Neural progenitor cell (in vitro differentiated cells): ENCODE data around the gene PEX5L. TPM values are rescaled to one million over a fixed set of nuclear protein-coding genes. Genes with fewer than 3 reads are reported as not detected.

Source experiments
- DNase-seq: peaks from one replicate; pipeline ENCODE4 v3.0.0-alpha.2; 2016; ENCODE audit warnings: low spot score
- H2AFZ ChIP-seq: fragments of 200-600 bp; sonication (generic); replicated peaks from 2 replicates; pipeline ENCODE4 v1.6.1; 2016; ENCODE audit warnings: antibody characterized with exemption
- H3F3A ChIP-seq: fragments of 200-600 bp; sonication (generic); 2 replicates; pipeline ENCODE4 v1.6.1; 2016; ENCODE audit warnings: antibody characterized with exemption, low read depth
- H3K27ac ChIP-seq: fragments of 200-600 bp; sonication (generic); 2 replicates; pipeline ENCODE4 v1.5.1; 2016; ENCODE audit warnings: mild to moderate bottlenecking
- H3K27me3 ChIP-seq: fragments of 200-600 bp; sonication (generic); 2 replicates; pipeline ENCODE4 v1.6.1; 2016; ENCODE audit warnings: mild to moderate bottlenecking, moderate library complexity
- H3K36me3 ChIP-seq: fragments of 200-600 bp; sonication (generic); 2 replicates; pipeline ENCODE4 v1.5.1; 2016
- H3K4me1 ChIP-seq: fragments of 200-600 bp; sonication (generic); 2 replicates; pipeline ENCODE4 v1.6.1; 2016; ENCODE audit warnings: mixed run types
- H3K4me2 ChIP-seq: fragments of 200-600 bp; sonication (generic); 2 replicates; pipeline ENCODE4 v1.6.1; 2016
- H3K4me3 ChIP-seq: fragments of 200-600 bp; sonication (generic); 2 replicates; pipeline ENCODE4 v1.5.1; 2016
- H3K79me2 ChIP-seq: fragments of 200-600 bp; sonication (generic); 2 replicates; pipeline ENCODE4 v1.6.1; 2016; ENCODE audit warnings: low read depth
- H3K9ac ChIP-seq: fragments of 200-600 bp; sonication (generic); 2 replicates; pipeline ENCODE4 v1.6.1; 2016
- H3K9me3 ChIP-seq: fragments of 200-600 bp; sonication (generic); 2 replicates; pipeline ENCODE4 v1.5.1; 2016; ENCODE audit warnings: low read depth
- H4K20me1 ChIP-seq: fragments of 200-600 bp; sonication (generic); 2 replicates; pipeline ENCODE4 v1.6.1; 2016; ENCODE audit warnings: low read depth
- H3K27ac Mint-ChIP-seq: 3 replicates; pipeline ENCODE4 v1.8.0; 2021; ENCODE audit warnings: mixed read lengths
- H3K27me3 Mint-ChIP-seq: 2 replicates; pipeline ENCODE4 v1.8.0; 2022; ENCODE audit warnings: low read depth, mild to moderate bottlenecking, inconsistent platforms, moderate library complexity, mixed read lengths; ENCODE audit not compliant: insufficient read depth
- H3K36me3 Mint-ChIP-seq: 3 replicates; pipeline ENCODE4 v1.8.0; 2021; ENCODE audit warnings: mixed read lengths
- H3K4me1 Mint-ChIP-seq: 3 replicates; pipeline ENCODE4 v1.8.0; 2021; ENCODE audit warnings: mixed read lengths
- H3K4me3 Mint-ChIP-seq: 3 replicates; pipeline ENCODE4 v1.8.0; 2021; ENCODE audit warnings: mild to moderate bottlenecking, moderate library complexity, mixed read lengths
- H3K9me3 Mint-ChIP-seq: 3 replicates; pipeline ENCODE4 v1.8.0; 2020; ENCODE audit warnings: mixed read lengths
- EZH2 ChIP-seq: fragments of 200-600 bp; sonication (generic); IDR thresholded peaks from 2 replicates; pipeline ENCODE4 v1.6.1; 2017; ENCODE audit warnings: antibody characterized with exemption, mild to moderate bottlenecking, moderate library complexity
- EZH2phosphoT487 ChIP-seq: fragments of 200-600 bp; sonication (generic); IDR thresholded peaks from 2 replicates; pipeline ENCODE4 v1.6.1; 2017; ENCODE audit warnings: antibody characterized with exemption
- total RNA-seq: library from RNA; depleted of rRNA; stranded (reverse); fragments of >200 nt; gene quantifications from 2 replicates; pipeline ENCODE4 v1.2.3, GENCODE V29; 2015; ENCODE audit warnings: low replicate concordance
- TF ChIP-seq, protein P1 (sequence below): fragments of 200-600 bp; sonication (generic); IDR thresholded peaks from 2 replicates; pipeline ENCODE4 v1.5.1; 2017; ENCODE audit warnings: antibody characterized with exemption, mild to moderate bottlenecking

The PEX5L gene
- total RNA-seq, 1 donor from 2014 or later, result 0.90 TPM

GRCh38 chr3:179935710-179936109 is 101.0 kb downstream of the PEX5L start:
- H3K79me2 ChIP-seq, result no peaks in the 10 kb centered on the region
- peaks cover 2% of the 10 kb centered on the region for H3K9me3 Mint-ChIP-seq
- H3K9ac ChIP-seq, result no peak overlapping the region
- H4K20me1 ChIP-seq, result no peaks in the 10 kb centered on the region
- no peak overlapping the region for H3K4me3 ChIP-seq
- H3K36me3 Mint-ChIP-seq, result peaks cover 1% of the 10 kb centered on the region
- H3K27me3 Mint-ChIP-seq, result peaks cover 7% of the 10 kb centered on the region
- no peak overlapping the region for H3K27ac ChIP-seq
- H2AFZ ChIP-seq, result no peak overlapping the region
- no peak overlapping the region for H3K27ac Mint-ChIP-seq
- H3K9me3 ChIP-seq, result no peaks in the 10 kb centered on the region
- no peaks in the 10 kb centered on the region for H3K36me3 ChIP-seq
- H3K4me1 ChIP-seq, result peaks cover 9% of the 10 kb centered on the region
- no peaks in the 10 kb centered on the region for H3K27me3 ChIP-seq
- no peak for TF ChIP-seq EZH2
- TF ChIP-seq, protein P1, sequence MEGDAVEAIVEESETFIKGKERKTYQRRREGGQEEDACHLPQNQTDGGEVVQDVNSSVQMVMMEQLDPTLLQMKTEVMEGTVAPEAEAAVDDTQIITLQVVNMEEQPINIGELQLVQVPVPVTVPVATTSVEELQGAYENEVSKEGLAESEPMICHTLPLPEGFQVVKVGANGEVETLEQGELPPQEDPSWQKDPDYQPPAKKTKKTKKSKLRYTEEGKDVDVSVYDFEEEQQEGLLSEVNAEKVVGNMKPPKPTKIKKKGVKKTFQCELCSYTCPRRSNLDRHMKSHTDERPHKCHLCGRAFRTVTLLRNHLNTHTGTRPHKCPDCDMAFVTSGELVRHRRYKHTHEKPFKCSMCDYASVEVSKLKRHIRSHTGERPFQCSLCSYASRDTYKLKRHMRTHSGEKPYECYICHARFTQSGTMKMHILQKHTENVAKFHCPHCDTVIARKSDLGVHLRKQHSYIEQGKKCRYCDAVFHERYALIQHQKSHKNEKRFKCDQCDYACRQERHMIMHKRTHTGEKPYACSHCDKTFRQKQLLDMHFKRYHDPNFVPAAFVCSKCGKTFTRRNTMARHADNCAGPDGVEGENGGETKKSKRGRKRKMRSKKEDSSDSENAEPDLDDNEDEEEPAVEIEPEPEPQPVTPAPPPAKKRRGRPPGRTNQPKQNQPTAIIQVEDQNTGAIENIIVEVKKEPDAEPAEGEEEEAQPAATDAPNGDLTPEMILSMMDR, result no peak
- TF ChIP-seq EZH2phosphoT487, result no peak
- H3F3A ChIP-seq, result no peaks in the 10 kb centered on the region
- H3K4me1 Mint-ChIP-seq, result peaks cover 15% of the 10 kb centered on the region
- H3K4me3 Mint-ChIP-seq, result no peak overlapping the region
- no peak for DNase-seq
- H3K4me2 ChIP-seq, result no peak overlapping the region

DNA sequence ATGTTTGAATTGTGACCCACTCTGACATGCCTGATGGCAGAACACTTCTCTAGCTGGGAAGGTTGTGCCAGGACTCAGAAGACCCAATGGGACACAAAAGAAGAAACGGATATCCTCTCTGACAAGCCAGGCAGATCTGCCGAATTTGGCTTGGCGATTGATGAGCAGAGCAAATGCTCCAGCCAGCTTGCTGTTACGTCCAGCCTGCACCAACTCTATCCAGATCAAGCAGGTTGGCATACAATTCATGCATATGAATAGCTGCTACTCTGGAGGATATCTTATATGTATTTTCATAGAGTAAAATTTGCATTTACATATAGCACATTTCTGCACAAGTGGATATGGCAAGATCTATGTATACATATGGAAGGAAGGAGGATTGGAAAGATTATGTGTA is 102.8 kb downstream of the PEX5L start:
- Mint-ChIP-seq H3K27me3 (peaks cover 5% of the 10 kb centered on the region), H3K4me1 (peaks cover 18% of the 10 kb centered on the region), H3K27ac (no peak overlapping the region), H3K36me3 (peaks cover 1% of the 10 kb centered on the region), H3K9me3 (peaks cover 2% of the 10 kb centered on the region), H3K4me3 (no peak overlapping the region)
- Histone ChIP-seq H3K27ac (no peak overlapping the region), H3K9ac (no peak overlapping the region), H2AFZ (no peak overlapping the region), H3F3A (peaks cover under 1% of the 10 kb centered on the region), H3K36me3 (no peaks in the 10 kb centered on the region), H3K27me3 (no peaks in the 10 kb centered on the region), H3K4me1 (peaks cover 9% of the 10 kb centered on the region), H3K9me3 (no peaks in the 10 kb centered on the region), H3K4me3 (no peak overlapping the region), H4K20me1 (no peaks in the 10 kb centered on the region), H3K79me2 (no peaks in the 10 kb centered on the region), H3K4me2 (no peak overlapping the region)
- no peak for DNase-seq
- TF ChIP-seq EZH2phosphoT487 (no peak), EZH2 (no peak)
- TF ChIP-seq, protein P1, result no peak

- TF ChIP-seq EZH2 (no peak), EZH2phosphoT487 (no peak)
- TF ChIP-seq, protein P1, result no peak
Measured at GRCh38 chr3:179933080-179933479, 103.7 kb downstream of the PEX5L start.

More at GRCh38 chr3:179933080-179933479, 103.7 kb downstream of the PEX5L start:
- Histone ChIP-seq H3F3A (peaks cover 9% of the 10 kb centered on the region), H3K27me3 (no peaks in the 10 kb centered on the region), H4K20me1 (no peaks in the 10 kb centered on the region), H3K9me3 (no peaks in the 10 kb centered on the region), H3K4me3 (no peak overlapping the region), H3K4me1 (peaks cover 9% of the 10 kb centered on the region), H3K27ac (no peak overlapping the region), H3K4me2 (no peak overlapping the region), H3K79me2 (no peaks in the 10 kb centered on the region), H2AFZ (no peak overlapping the region), H3K36me3 (no peaks in the 10 kb centered on the region), H3K9ac (no peak overlapping the region)
- Mint-ChIP-seq H3K4me3 (no peak overlapping the region), H3K36me3 (peaks cover 1% of the 10 kb centered on the region), H3K27me3 (peaks cover 5% of the 10 kb centered on the region), H3K4me1 (peaks cover 19% of the 10 kb centered on the region), H3K27ac (no peak overlapping the region), H3K9me3 (peaks cover 2% of the 10 kb centered on the region)
- no peak for DNase-seq
